AG08395 (cell line): ENCODE measurements around the gene SCT.

Source experiments
- DNase-seq: peaks from one replicate; pipeline ENCODE4 v3.0.0; 2012; ENCODE audit warnings: mixed read lengths, low spot score

The SCT gene

DNA sequence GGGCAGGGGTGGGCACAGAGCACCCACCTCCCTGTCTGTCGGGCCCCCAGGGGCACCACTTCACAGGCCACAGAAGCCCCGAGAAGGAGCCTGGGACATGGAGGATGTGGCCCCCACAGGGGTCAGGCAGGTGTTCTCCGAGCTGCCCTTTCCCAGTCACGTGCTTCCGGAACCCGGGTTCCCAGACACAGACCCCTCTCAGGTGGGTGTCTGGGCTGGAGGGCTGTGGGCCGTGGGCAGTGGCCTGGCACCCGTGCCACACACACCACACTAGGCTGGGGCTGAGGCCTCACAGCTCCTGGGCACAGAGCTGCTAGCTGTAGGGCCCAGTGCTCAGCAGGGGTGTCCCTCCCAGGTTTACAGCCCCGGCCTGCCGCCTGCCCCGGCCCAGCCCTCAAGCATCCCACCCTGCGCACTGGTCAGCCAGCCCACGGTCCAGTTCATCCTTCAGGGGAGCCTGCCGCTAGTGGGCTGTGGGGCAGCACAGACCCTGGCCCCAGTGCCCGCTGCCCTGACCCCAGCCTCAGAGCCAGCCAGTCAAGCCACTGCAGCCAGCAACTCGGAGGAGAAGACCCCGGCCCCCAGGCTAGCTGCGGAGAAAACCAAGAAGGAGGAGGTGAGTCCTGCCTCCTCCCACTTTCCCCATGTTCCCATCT, 16.7 kb downstream of the SCT start:
- DNase-seq = no peak

DNA sequence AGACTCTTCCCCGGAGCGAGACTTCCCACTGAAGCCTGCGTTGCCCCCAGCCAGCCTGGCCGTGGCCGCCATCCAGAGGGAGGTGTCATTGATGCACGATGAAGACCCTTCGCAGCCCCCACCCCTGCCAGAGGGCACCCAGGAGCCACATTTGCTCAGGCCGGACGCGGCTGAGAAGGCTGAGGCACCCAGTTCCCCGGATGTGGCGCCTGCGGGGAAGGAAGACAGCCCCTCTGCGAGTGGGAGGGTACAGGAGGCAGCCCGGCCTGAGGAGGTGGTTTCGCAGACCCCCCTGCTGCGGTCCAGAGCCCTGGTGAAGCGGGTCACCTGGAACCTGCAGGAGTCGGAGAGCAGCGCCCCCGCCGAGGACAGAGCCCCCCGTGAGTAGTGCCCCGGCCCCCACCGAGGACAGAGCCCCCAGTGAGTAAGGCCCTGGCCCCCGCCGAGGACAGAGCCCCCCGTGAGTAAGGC, 17.6 kb downstream of the SCT start:
- DNase-seq = no peak

- no peak for DNase-seq
Measured at GRCh38 chr11:608791-609251, 18.2 kb downstream of the SCT start.

- DNase-seq = no peak
Measured at GRCh38 chr11:607971-608659, 18.9 kb downstream of the SCT start.

GRCh38 chr11:607020-607780, 19.8 kb downstream of the SCT start:
- no peak for DNase-seq

DNA sequence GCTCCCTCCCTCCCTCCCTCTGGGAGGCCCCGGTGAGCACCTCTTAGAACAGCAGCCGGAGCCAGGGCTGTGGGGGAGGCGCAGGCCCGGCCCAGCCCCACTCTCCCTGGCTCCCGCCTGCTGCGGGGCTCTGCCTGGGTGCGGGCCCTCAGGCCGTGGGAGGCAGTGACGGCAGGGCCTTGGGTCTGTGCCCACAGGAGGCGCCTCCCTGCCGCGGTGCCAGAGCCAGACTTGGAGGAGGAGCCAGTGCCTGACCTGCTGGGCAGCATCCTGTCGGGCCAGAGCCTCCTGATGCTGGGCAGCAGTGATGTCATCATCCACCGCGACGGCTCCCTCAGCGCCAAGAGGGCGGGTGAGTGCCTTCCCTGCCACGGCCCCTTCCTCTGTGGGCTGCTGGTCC, 20.7 kb downstream of the SCT start:
- DNase-seq = no peak

- DNase-seq = no peak
Measured at GRCh38 chr11:605286-606129, 21.5 kb downstream of the SCT start.

DNA sequence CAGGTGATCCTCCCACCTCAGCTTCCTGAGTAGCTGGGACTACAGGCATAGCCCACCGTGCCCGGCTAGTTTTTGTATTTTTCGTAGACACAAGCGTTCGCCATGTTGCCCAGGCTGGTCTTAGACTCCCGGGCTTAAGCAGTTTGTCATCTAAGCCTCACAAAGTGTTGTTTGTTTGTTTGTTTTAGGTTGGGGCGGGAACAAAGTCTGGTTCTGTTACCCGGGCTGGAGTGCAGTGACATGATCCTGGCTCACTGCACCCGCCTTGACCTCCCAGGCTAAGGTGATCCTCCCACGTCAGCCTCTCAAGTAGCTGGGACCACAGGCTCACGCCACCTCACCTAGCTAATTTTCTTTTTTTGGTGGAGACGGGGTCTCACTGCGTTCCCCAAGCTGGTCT, 23.8 kb downstream of the SCT start:
- DNase-seq = no peak

DNA sequence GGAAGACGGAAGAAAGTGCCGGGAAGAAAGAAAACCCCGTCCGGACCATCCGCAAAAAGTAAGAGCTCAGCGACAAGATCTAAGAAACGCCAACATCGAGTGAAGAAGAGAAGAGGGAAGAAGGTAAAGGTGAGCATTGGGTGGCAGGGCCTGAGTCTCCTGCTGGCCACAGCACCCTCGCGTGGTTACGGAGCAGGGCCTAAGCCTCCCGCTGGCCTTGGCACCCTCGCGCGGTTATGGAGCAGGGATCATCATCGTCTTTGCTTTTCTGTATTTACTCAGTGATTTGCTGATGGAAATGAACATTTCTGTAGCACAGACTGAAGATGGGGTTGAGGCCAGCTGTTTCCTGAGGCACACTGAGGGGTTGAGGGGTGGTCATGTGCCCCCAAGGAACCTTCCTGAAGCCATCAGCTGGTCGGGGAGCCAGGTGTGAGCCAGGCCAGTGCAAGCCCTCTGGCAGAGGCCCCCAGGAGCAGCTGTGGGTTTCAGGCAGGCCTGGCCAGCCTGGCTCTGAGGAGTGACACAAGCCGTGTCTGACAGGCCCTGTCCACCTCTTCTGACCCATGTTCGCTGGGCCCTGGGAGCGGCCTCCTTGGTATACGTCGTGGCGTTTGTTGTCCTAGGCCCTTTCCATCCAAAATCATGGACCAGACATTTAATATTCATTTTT, 25.3 kb downstream of the SCT start:
- DNase-seq = no peak

DNA sequence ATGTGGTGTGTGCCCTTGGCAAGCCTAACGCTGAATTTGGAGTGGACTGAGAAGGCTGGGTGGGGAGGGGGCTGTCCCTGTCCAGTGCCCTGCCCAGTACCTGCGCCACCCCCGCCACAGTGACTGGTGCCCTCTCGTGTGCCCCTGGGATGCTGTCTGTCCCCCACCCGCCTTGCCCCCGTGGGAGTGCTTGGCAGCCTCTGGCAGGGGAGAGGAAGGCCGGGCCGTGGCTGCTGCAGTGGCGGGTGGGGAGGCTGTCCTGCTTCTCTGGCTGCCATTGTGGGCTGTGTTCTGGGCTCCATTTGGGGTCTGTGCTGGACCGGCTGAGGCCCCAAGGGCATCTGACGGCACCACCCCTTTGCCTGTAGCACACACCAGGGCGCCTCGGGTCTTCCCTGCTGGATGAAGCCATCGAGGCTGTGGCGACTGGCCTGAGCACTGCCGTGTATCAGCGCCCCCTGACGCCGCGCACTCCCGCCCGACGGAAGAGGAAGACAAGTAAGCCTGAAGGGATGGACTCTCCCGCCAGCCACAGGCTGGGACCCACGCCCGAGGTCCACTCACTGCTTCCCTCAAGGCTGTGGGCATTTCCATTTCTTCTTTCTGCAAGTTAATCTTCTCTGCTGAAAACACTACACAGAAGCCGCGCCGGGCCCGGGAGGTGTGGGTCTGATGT, 28.8 kb downstream of the SCT start:
- no peak for DNase-seq

GRCh38 chr11:597166-597725, 29.7 kb downstream of the SCT start:
- DNase-seq = no peak

GRCh38 chr11:596374-596773, 30.6 kb downstream of the SCT start:
- no peak for DNase-seq

- no peak for DNase-seq
Measured at GRCh38 chr11:595400-595799, 31.6 kb downstream of the SCT start.

DNA sequence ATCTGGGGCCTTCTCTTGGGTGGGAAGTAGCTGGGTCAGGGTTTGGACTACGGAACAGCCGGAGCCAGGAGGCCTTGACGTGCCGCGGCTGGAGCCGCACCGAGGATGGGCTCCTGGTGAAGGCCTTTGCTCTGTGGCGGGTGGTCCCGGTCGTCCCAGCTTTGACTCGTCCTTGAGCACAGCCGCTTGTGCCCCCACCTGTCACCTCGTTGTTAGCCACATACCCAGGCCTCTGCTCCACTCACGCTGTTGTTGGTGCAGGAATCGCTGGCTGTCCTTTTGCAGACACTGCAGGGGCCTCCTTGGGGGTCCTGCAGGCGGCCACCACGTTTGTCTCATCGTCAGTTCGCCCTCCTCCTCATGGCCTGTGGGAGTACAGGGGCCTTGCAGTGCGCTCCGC, 33.6 kb downstream of the SCT start:
- DNase-seq = no peak

DNA sequence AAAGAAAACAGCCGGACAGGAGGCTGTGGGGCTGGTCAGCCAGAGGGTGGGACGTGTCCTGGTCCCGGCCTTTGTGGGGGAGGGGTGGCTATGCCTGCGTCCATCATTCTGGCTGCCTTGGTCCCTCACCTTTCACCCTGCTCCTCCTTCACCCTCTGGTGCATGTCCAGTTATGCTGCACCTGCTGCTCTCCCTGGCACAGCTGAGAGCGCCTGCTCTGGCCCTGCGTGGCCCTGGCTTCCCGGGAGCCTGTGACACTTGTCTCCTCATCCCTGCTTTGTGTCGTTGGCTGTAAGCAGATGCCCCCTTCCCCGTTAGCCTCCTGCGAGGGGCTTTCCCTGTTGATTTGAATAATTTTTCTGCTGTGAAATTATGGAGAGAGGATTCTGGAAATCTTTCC, 34.1 kb downstream of the SCT start:
- no peak for DNase-seq

DNA sequence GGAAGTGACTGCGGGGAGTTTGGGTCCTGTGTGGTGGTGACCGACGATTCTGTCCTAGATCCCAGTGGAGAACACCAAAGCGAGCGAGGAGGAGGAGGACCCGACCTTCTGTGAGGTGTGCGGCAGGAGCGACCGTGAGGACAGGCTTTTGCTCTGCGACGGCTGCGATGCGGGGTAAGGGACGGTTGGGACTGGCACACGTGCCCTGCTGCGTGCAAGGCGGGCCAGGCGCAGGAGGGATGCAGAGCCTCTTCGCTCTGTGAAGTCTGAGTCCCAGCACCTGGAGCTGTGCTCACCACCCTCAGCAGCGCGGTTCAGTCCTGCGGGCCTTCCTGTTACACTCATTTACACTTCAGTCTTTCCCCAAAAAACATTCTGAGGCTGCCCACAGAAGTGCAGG, 34.5 kb downstream of the SCT start:
- DNase-seq = no peak

GRCh38 chr11:590997-591396, 36.0 kb downstream of the SCT start:
- no peak for DNase-seq

DNA sequence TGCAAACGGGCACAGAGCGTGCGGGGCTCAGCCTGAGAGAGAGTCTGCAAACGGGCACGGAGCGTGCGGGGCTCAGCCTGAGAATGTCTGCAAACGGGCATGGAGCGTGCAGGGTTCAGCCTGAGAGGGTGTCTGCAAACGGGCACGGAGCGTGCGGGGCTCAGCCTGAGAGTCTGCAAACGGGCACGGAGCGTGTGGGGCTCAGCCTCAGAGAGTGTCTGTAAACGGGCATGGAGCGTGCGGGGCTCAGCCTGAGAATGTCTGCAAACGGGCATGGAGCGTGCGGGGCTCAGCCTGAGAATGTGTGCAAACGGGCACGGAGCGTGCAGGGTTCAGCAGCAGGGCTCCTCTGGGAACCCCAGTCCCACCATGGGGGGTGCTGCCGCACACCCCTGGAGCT, 37.2 kb downstream of the SCT start:
- no peak for DNase-seq

GRCh38 chr11:587978-588380, 39.0 kb downstream of the SCT start:
- no peak for DNase-seq

DNA sequence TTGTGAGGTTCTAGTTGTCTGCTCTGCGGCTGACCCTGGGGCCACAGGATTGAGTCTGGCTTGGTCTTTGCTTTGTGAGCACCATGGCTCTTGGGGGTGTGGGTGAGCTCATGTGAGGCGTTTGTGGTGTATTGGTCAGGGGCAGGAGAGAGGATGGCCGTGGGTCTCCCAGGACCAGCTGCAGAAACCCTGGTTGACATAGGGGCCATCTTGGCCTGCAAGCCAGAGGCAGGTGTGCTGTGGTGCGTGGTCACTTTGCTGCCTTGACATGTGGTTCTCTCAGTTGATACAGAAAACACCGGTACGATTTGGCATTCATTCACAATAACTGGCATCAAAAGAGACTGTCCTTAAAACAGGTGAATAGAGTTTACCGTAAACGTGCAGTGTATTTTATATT, 39.4 kb downstream of the SCT start:
- no peak for DNase-seq
